Activated CD4-positive, alpha-beta T cell treated with anti-CD3 and anti-CD28 coated beads for 36 hours (primary cell): Measurements from ENCODE around the gene TSPAN5. TPM values are rescaled to one million over a fixed set of nuclear protein-coding genes. Genes with fewer than 3 reads are reported as not detected.

Experiments
- ATAC-seq: fragments of 200-7000 bp; cut with Tn5 transposase; one replicate; pipeline ENCODE4 v1.10.0; 2021; ENCODE audit warnings: mild to moderate bottlenecking, moderate library complexity
- CTCF ChIA-PET: fragments of 350-600 bp; sonication (Branson Sonifier 250); formaldehyde crosslinking; loops from one replicate; lab custom pipeline; 2021; ENCODE audit warnings: antibody characterized with exemption; lab: Charles Lee
- POLR2A ChIA-PET: fragments of 350-600 bp; sonication (Branson Sonifier 250); formaldehyde crosslinking; loops from one replicate; lab custom pipeline; 2021; ENCODE audit warnings: antibody characterized with exemption, inconsistent platforms; lab: Charles Lee
- DNase-seq: peaks from one replicate; pipeline ENCODE4 v3.0.0-alpha.2; 2020
- H3K27ac Mint-ChIP-seq: one replicate; pipeline ENCODE4 v1.8.0; 2021; ENCODE audit warnings: mixed read lengths
- H3K27me3 Mint-ChIP-seq: one replicate; pipeline ENCODE4 v1.8.0; 2021; ENCODE audit warnings: mixed read lengths
- H3K36me3 Mint-ChIP-seq: one replicate; pipeline ENCODE4 v1.8.0; 2021; ENCODE audit warnings: low read depth, mixed read lengths
- H3K4me1 Mint-ChIP-seq: one replicate; pipeline ENCODE4 v1.8.0; 2021; ENCODE audit warnings: mixed read lengths
- H3K4me3 Mint-ChIP-seq: one replicate; pipeline ENCODE4 v1.8.0; 2021; ENCODE audit warnings: mild to moderate bottlenecking, moderate library complexity, mixed read lengths
- H3K9me3 Mint-ChIP-seq: one replicate; pipeline ENCODE4 v1.8.0; 2021; ENCODE audit warnings: low read depth, mixed read lengths
- intact Hi-C, 2 experiments: fragments of 100-400 bp; cut with DNase I in 1 of 2; cut with micrococcal nuclease in 1 of 2; formaldehyde crosslinking; loops; one replicate each; pipeline versions ENCODE4 v1.14.2 to v1.15.1; 2022 to 2024; cut with DNase I, micrococcal nuclease
- total RNA-seq, 2 experiments: library from RNA; stranded (reverse); gene quantifications; one replicate each; pipeline ENCODE4 v1.2.3, GENCODE V29; 2021

Gene TSPAN5
- total RNA-seq, 2 experiments from 2014 or later: 18.4 to 23.6 TPM

DNA sequence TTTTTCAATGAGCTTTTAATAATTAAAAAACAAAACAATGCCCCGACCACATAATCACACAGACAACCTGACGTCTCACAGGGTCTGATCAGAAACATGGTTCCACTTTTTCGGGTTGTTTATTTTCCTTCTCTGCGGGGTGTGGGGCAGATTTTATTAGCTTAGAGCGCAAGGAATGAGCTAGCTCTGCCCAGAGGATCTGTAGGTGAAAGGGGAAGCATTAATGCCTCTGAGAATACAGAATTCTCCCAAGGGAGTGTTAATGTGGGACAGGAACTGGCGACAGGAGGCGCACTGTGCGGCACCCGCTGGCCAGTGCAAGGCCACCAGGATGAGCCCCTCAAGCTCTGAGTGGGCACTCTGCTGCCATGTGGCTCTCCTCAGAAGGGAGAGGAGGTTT, 181.5 kb downstream of the TSPAN5 start:
- no peak for ATAC-seq
- CTCF ChIA-PET: interaction anchor here (0.9 to 1.1 kb wide), 3 partner anchors 9 to 579 kb away, joined by 3 to 5 read pairs (median 3); no protein-coding TSS in a partner anchor

DNA sequence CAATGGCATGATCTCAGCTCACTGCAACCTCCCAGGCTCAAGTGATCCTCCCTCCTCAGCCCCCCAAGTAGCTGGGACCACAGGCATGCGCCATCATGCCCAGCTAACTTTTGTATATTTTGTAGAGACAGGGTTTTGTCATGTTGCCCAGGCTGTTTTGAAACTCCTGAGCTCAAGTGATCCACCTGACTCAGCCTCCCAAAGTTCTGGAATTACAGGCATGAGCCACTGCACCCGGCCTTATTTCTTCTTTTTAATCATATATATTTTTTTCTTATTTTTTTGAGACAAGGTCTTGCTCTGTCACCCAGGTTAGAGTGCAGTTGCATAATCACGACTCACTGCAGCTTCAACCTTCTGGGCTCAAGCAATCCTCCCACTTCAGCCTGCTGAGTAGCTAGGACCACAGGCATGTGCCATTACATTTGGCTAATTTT, 184.0 kb downstream of the TSPAN5 start:
- no peaks in the 10 kb centered on the region for H3K9me3 Mint-ChIP-seq
- DNase-seq (peak; percentile 47), ATAC-seq (peak; percentile 65)
- intact Hi-C loops: no loop called here
- peaks cover 32% of the 10 kb centered on the region for H3K4me1 Mint-ChIP-seq
- peaks cover 63% of the 10 kb centered on the region for H3K36me3 Mint-ChIP-seq
- H3K27me3 Mint-ChIP-seq: no peaks in the 10 kb centered on the region
- ChIA-PET CTCF (interaction anchor here (0.6 to 2.1 kb wide), 5 partner anchors 9 to 374 kb away, joined by 3 to 7 read pairs (median 4); no protein-coding TSS in a partner anchor), POLR2A (interaction anchor here (0.8 to 0.9 kb wide), 2 partner anchors 9 to 86 kb away, joined by 3 to 4 read pairs; no protein-coding TSS in a partner anchor)
- no peak overlapping the region for H3K27ac Mint-ChIP-seq
- H3K4me3 Mint-ChIP-seq: no peak overlapping the region

More for the DNA sequence above, 181.5 kb downstream of the TSPAN5 start:
- peaks cover 57% of the 10 kb centered on the region for H3K36me3 Mint-ChIP-seq
- no peak overlapping the region for H3K27ac Mint-ChIP-seq
- H3K4me3 Mint-ChIP-seq: no peak overlapping the region
- intact Hi-C loops: no loop called here
- no peaks in the 10 kb centered on the region for H3K27me3 Mint-ChIP-seq
- POLR2A ChIA-PET: no interaction called here
- no peak for DNase-seq
- peaks cover 44% of the 10 kb centered on the region for H3K4me1 Mint-ChIP-seq
- H3K9me3 Mint-ChIP-seq: no peaks in the 10 kb centered on the region

DNA sequence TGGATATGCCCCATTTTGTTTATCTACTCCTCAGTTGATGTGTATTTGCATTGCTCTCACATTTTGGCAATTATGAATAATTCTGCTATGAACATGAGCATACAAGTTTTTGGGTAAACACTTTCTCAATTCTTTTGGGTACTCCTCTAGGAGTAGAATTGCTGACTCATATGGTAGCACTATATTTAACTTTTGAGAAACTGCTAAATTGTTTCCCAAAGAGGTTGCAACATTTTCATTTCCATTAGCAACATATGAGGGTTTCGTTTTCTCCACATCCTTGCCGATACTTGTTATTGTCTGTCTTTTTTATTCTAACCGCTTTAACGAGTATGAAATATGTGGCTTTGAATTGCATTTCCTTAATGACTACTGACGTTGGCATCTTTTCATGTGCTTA, 185.4 kb downstream of the TSPAN5 start:
- peaks cover 56% of the 10 kb centered on the region for H3K36me3 Mint-ChIP-seq

DNA sequence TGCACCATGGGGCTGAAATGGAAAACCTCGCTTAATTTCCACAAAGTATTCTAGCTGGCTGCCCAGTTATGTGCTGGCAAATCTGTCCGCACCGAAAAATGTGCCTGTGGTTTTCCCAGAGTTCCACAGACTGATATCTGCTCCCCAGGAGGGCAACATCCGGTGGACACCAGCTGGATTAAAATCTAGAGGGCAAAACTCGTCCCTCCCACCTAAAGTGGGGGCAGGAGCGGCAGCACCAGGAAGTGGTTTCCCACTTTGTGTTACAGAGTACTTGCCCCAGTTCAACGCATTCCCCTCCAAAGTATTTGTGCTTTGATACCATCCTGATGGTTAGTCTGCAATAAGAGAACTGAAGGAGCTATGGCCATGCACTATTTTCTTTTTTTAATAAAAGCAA, 187.6 kb downstream of the TSPAN5 start:
- peaks cover 34% of the 10 kb centered on the region for H3K4me1 Mint-ChIP-seq
- H3K36me3 Mint-ChIP-seq: peaks cover 44% of the 10 kb centered on the region
- DNase-seq (no peak), ATAC-seq (no peak)
- no peaks in the 10 kb centered on the region for H3K9me3 Mint-ChIP-seq
- CTCF ChIA-PET: interaction anchor here (0.9 to 1.0 kb wide), 2 partner anchors 10 to 390 kb away, joined by 4 to 5 read pairs; no protein-coding TSS in a partner anchor
- no peaks in the 10 kb centered on the region for H3K27me3 Mint-ChIP-seq
- no peak overlapping the region for H3K27ac Mint-ChIP-seq
- intact Hi-C loops: no loop called here
- no peak overlapping the region for H3K4me3 Mint-ChIP-seq
- POLR2A ChIA-PET: no interaction called here

More for the DNA sequence above, 185.4 kb downstream of the TSPAN5 start:
- Mint-ChIP-seq H3K4me1 (peaks cover 26% of the 10 kb centered on the region), H3K4me3 (no peak overlapping the region), H3K27ac (no peak overlapping the region), H3K9me3 (no peaks in the 10 kb centered on the region), H3K27me3 (no peaks in the 10 kb centered on the region)
- ChIA-PET POLR2A (no interaction called here), CTCF (interaction anchor here (1.2 to 2.1 kb wide), 2 partner anchors 11 to 223 kb away, joined by 3 to 7 read pairs; no protein-coding TSS in a partner anchor)
- no peak for ATAC-seq
- intact Hi-C loops: no loop called here
- DNase-seq: no peak

DNA sequence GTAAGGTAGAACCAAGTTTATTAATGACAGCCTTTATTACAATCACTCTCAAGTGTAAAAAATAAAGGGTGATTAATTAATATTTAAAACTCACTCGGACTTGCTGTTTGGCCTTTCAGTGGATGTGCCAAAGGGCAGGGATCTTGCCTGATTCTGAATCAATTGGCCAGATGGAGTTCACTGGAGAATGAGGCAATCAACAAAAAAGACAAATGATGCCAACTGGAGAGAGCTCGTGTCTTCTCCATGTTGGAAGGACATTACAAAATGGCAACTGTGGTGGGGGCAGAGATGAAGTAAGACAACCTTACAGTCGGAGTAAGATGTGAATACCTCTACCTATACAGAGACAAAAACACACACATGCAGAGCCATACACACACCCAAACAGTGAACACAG, 188.0 kb downstream of the TSPAN5 start:
- ATAC-seq (no peak), DNase-seq (no peak)
- Mint-ChIP-seq H3K36me3 (peaks cover 42% of the 10 kb centered on the region), H3K9me3 (no peaks in the 10 kb centered on the region), H3K4me1 (peaks cover 37% of the 10 kb centered on the region), H3K4me3 (no peak overlapping the region), H3K27me3 (no peaks in the 10 kb centered on the region), H3K27ac (no peak overlapping the region)
- POLR2A ChIA-PET: no interaction called here
- intact Hi-C loops: no loop called here
- CTCF ChIA-PET: interaction anchor here (1.0 kb wide), 1 partner anchor 390 kb away, joined by 4 read pairs; no protein-coding TSS in a partner anchor

DNA sequence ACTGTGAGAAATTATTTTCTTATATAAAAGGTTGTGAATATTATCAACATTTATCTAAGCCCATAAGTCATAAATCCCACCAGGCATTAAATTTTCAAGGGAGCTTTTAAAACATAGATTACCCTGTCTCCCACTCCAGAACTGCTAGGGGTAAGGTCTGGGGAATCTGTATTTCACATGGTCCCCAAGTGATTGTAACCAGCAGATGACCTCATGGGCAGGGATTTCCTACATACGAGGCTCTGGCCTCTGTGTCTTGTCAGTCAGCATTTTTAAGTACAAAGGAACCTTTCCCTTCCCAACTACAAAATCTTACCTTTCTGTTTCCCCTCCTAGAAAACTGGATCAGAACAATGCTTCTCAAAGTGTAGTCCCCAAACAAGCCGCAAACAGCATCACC, 188.6 kb downstream of the TSPAN5 start:
- DNase-seq (no peak), ATAC-seq (no peak)
- peaks cover 36% of the 10 kb centered on the region for H3K36me3 Mint-ChIP-seq
- ChIA-PET CTCF (no interaction called here), POLR2A (no interaction called here)
- peaks cover 32% of the 10 kb centered on the region for H3K4me1 Mint-ChIP-seq
- H3K27me3 Mint-ChIP-seq: no peaks in the 10 kb centered on the region
- no peak overlapping the region for H3K4me3 Mint-ChIP-seq
- intact Hi-C loops: loop anchor here (5.0 to 10.0 kb wide), 10 partner anchors 133 to 935 kb away; partner anchors contain the start of genes METAP1 (in 2 of the 2), EIF4E (in 1 of the 2) and TSPAN5 (in 1 of the 2)
- H3K9me3 Mint-ChIP-seq: no peaks in the 10 kb centered on the region
- H3K27ac Mint-ChIP-seq: no peak overlapping the region

DNA sequence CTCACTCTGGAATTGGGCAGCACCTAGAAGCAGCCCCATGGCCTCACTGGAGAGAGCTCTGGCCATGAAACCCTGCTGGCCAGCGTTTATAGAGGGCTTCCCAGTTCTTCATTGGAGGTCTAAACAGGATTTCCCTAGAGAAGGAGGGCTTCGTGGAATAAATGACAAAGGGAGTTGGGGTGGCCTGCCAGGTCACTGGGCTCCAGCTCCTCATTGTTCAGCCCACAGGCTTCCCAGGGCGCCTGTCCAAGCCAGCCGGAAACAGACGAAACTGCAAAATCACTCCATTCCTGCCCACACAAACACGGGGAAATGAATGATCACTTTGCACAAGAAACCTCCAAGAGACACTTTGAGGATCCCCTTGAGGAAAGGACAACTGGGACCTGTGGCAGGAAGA, 189.7 kb downstream of the TSPAN5 start:
- ChIA-PET POLR2A (no interaction called here), CTCF (interaction anchor here (0.5 to 2.1 kb wide), 9 partner anchors 17 to 587 kb away, joined by 3 to 10 read pairs (median 4); no protein-coding TSS in a partner anchor)
- ATAC-seq (no peak), DNase-seq (no peak)
- peaks cover 27% of the 10 kb centered on the region for H3K36me3 Mint-ChIP-seq
- no peaks in the 10 kb centered on the region for H3K9me3 Mint-ChIP-seq
- intact Hi-C loops: loop anchor here (5.0 to 10.0 kb wide), 10 partner anchors 134 to 936 kb away; partner anchors contain the start of genes METAP1 (in 2 of the 2), EIF4E (in 1 of the 2) and TSPAN5 (in 1 of the 2)
- no peak overlapping the region for H3K4me3 Mint-ChIP-seq
- no peaks in the 10 kb centered on the region for H3K27me3 Mint-ChIP-seq
- no peak overlapping the region for H3K27ac Mint-ChIP-seq
- peaks cover 27% of the 10 kb centered on the region for H3K4me1 Mint-ChIP-seq

DNA sequence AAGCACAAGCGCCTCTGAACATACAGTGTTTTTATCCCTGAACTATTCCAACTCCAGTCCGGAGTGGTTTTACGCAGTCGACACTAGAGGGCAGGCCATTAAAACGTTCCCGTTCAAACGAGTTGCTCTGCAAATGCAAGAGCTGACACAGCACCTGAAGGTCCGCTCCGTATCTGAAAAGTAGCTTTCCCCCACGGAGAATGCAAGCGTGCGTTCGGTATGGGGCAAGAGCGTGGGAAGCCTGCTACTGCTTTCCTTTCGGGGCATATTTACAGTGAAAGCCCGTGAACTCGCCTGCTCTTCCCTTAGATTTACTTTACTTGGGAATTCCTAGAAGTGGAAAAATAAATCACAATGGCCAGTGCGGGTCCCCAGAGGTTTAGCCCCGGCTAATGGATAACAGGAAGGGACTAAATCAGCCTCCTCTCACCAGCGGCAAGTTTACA, 190.8 kb downstream of the TSPAN5 start:
- Mint-ChIP-seq H3K4me3 (peak overlapping the region; percentile 52), H3K4me1 (peaks cover 23% of the 10 kb centered on the region), H3K9me3 (no peaks in the 10 kb centered on the region), H3K27ac (peak overlapping the region; percentile 37), H3K36me3 (peaks cover 25% of the 10 kb centered on the region), H3K27me3 (no peaks in the 10 kb centered on the region)
- intact Hi-C loops: loop anchor here (1.0 to 10.0 kb wide), 14 partner anchors 135 to 938 kb away; partner anchors contain the start of genes METAP1 (in 2 of the 2), EIF4E (in 1 of the 2) and TSPAN5 (in 1 of the 2)
- ChIA-PET CTCF (interaction anchor here (0.6 to 2.1 kb wide), 41 partner anchors 9 to 938 kb away, joined by 3 to 21 read pairs (median 3); partner anchors contain the start of gene METAP1), POLR2A (interaction anchor here (0.6 to 0.7 kb wide), 2 partner anchors 222 to 461 kb away, joined by 3 to 4 read pairs; no protein-coding TSS in a partner anchor)
- peak; percentile 85 for DNase-seq
- peak; percentile 95 for ATAC-seq

DNA sequence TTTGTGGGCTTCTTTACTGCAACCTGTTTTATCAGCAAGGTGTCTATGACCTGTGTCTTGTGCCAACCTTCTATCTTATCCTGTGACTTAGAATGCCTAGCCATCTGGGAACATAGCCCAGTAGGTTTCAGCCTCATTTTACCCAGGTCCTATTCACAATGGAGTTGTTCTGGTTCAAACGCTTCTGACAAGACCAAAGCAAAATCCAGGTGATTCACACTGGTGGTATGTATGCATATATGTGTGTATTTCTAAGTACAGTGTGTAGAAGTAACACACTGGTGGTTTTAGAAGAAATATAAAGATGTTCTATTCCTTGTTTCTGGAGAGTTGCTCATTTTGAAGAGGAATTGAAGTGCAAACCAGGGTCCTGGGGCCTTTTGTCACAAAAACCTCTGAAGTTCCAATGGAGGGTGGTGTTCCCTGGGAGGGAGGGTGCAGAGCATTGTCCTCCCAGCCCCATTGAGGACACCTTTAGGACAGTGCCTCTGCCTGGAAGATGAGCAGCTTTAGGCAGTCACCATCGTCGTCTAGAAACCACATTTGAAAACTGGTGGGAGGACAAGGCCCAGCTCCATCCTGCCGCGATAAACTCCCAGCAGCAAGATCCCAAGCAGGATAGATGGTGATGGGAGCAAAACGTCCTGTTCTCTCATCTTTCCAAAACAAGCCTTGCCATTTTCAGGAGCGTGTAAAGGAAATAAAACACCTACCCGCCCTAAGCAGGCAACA, 191.4 kb downstream of the TSPAN5 start:
- no peak for ATAC-seq
- H3K27ac Mint-ChIP-seq: peak overlapping the region; percentile 37
- DNase-seq: no peak
- no peak overlapping the region for H3K4me3 Mint-ChIP-seq
- CTCF ChIA-PET: interaction anchor here (0.6 to 2.1 kb wide), 28 partner anchors 8 to 938 kb away, joined by 3 to 21 read pairs (median 4); no protein-coding TSS in a partner anchor
- H3K9me3 Mint-ChIP-seq: peaks cover under 1% of the 10 kb centered on the region
- H3K36me3 Mint-ChIP-seq: peaks cover 21% of the 10 kb centered on the region
- POLR2A ChIA-PET: interaction anchor here (0.7 kb wide), 1 partner anchor 461 kb away, joined by 4 read pairs; no protein-coding TSS in a partner anchor
- H3K27me3 Mint-ChIP-seq: no peaks in the 10 kb centered on the region
- intact Hi-C loops: loop anchor here (1.0 to 10.0 kb wide), 14 partner anchors 135 to 938 kb away; partner anchors contain the start of genes METAP1 (in 2 of the 2), EIF4E (in 1 of the 2) and TSPAN5 (in 1 of the 2)
- H3K4me1 Mint-ChIP-seq: peaks cover 23% of the 10 kb centered on the region

DNA sequence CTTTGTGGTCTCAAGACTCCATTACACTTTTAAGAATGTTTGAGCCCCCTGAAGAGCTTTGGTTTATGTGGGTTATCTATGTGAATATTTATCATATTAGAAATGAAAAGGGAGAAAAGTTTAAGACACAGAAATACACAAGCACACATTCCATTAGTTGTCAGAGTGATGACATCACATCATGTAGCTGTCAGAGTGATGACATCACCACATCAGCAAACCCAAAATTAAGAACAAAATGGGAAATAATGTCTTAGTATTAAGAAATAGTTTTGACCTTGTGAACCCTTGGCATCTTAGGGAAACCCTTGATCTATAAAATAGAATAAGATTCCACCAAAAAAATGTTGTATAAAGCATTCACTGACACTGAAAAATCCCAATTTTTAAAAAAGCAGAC, 195.9 kb downstream of the TSPAN5 start:
- ATAC-seq: no peak
- intact Hi-C loops: loop anchor here in 1 of 2 experiments (10.0 kb wide), 3 partner anchors 402 to 942 kb away; partner anchors contain the start of gene METAP1

More for the DNA sequence above, 195.9 kb downstream of the TSPAN5 start:
- no peak overlapping the region for H3K27ac Mint-ChIP-seq
- peaks cover 5% of the 10 kb centered on the region for H3K9me3 Mint-ChIP-seq
- H3K4me1 Mint-ChIP-seq: peaks cover 13% of the 10 kb centered on the region
- CTCF ChIA-PET: no interaction called here
- no peak overlapping the region for H3K4me3 Mint-ChIP-seq
- no peak for DNase-seq
- POLR2A ChIA-PET: no interaction called here
- H3K36me3 Mint-ChIP-seq: no peaks in the 10 kb centered on the region
- H3K27me3 Mint-ChIP-seq: no peaks in the 10 kb centered on the region
